Stimulated activated CD8-positive, alpha-beta memory T cell treated with anti-CD3 and anti-CD28 coated beads, Interleukin-7, amount 100 ng/mL, for 1 hour (primary cell): ENCODE measurements around the gene SELENOS.
A peak's percentile ranks its signal among the peaks of the same experiment; 100 is the strongest.

Experiments used
- DNase-seq, 2 donors: peaks; one replicate each; pipeline ENCODE4 v3.0.0-alpha.2; 2020; ENCODE audit warnings: low read depth in 2 of 2

Gene SELENOS

GRCh38 chr15:101250873-101251829 lies 26.1 kb downstream of the SELENOS start:
- no peak for DNase-seq

GRCh38 chr15:101250341-101250831 lies 26.9 kb downstream of the SELENOS start:
- DNase-seq = no peak

GRCh38 chr15:101248274-101248673 lies 29.0 kb downstream of the SELENOS start:
- no peak for DNase-seq

- DNase-seq = no peak
Measured at GRCh38 chr15:101246824-101247745, 30.2 kb downstream of the SELENOS start.

- DNase-seq = no peak
Measured at GRCh38 chr15:101246391-101246790, 30.9 kb downstream of the SELENOS start.

- no peak for DNase-seq
Measured at GRCh38 chr15:101244889-101245668, 32.2 kb downstream of the SELENOS start.

GRCh38 chr15:101244036-101244781 lies 33.1 kb downstream of the SELENOS start:
- DNase-seq = no peak

- DNase-seq = no peak
Measured at GRCh38 chr15:101243420-101243819, 33.9 kb downstream of the SELENOS start.

- DNase-seq = no peak
Measured at GRCh38 chr15:101242999-101243336, 34.3 kb downstream of the SELENOS start.

- DNase-seq = peak; percentile 18 to 30
Measured at GRCh38 chr15:101242160-101242998, 34.9 kb downstream of the SELENOS start.

GRCh38 chr15:101240358-101240757 lies 36.9 kb downstream of the SELENOS start:
- no peak for DNase-seq

GRCh38 chr15:101239724-101240136 lies 37.6 kb downstream of the SELENOS start:
- DNase-seq = no peak

- no peak for DNase-seq
Measured at GRCh38 chr15:101237251-101237650, 40.0 kb downstream of the SELENOS start.

GRCh38 chr15:101233651-101234280 lies 43.5 kb downstream of the SELENOS start:
- no peak for DNase-seq

- DNase-seq = no peak
Measured at GRCh38 chr15:101232677-101233076, 44.6 kb downstream of the SELENOS start.

GRCh38 chr15:101228313-101228712 lies 49.0 kb downstream of the SELENOS start:
- DNase-seq = no peak

- no peak for DNase-seq
Measured at GRCh38 chr15:101225658-101226057, 51.6 kb downstream of the SELENOS start.
